ELF-1 (cell line): ENCODE data around the gene HMCN2.

Experiments
- DNase-seq: peaks from one replicate; pipeline ENCODE4 v3.0.0-alpha.2; 2016; ENCODE audit warnings: low read depth, low spot score

HMCN2 gene

GRCh38 chr9:130364619-130365322 lies 99.2 kb downstream of the HMCN2 start:
- peak; percentile 24 for DNase-seq

GRCh38 chr9:130365323-130365721 lies 99.8 kb downstream of the HMCN2 start:
- DNase-seq, result no peak

- DNase-seq, result no peak
Measured at GRCh38 chr9:130366072-130366471, 100.5 kb downstream of the HMCN2 start.

GRCh38 chr9:130366888-130367550 lies 101.5 kb downstream of the HMCN2 start:
- DNase-seq, result no peak

- peak; percentile 41 for DNase-seq
Measured at GRCh38 chr9:130368631-130369103, 103.1 kb downstream of the HMCN2 start.

- DNase-seq, result no peak
Measured at GRCh38 chr9:130370226-130370625, 104.7 kb downstream of the HMCN2 start.

GRCh38 chr9:130371196-130371966 lies 105.8 kb downstream of the HMCN2 start:
- peak; percentile 21 for DNase-seq

GRCh38 chr9:130372057-130372456 lies 106.5 kb downstream of the HMCN2 start:
- DNase-seq, result peak; percentile 47

- DNase-seq, result no peak
Measured at GRCh38 chr9:130373679-130374325, 108.2 kb downstream of the HMCN2 start.

- no peak for DNase-seq
Measured at GRCh38 chr9:130377612-130378011, 112.1 kb downstream of the HMCN2 start.

GRCh38 chr9:130378875-130379648 lies 113.5 kb downstream of the HMCN2 start:
- DNase-seq, result no peak

GRCh38 chr9:130379649-130379970 lies 114.0 kb downstream of the HMCN2 start:
- DNase-seq, result no peak

GRCh38 chr9:130380920-130381469 lies 115.4 kb downstream of the HMCN2 start:
- DNase-seq, result no peak

- no peak for DNase-seq
Measured at GRCh38 chr9:130381660-130382059, 116.1 kb downstream of the HMCN2 start.

- no peak for DNase-seq
Measured at GRCh38 chr9:130382096-130382495, 116.5 kb downstream of the HMCN2 start.

GRCh38 chr9:130382636-130383349 lies 117.2 kb downstream of the HMCN2 start:
- no peak for DNase-seq

GRCh38 chr9:130383350-130383715 lies 117.8 kb downstream of the HMCN2 start:
- no peak for DNase-seq

- DNase-seq, result no peak
Measured at GRCh38 chr9:130383979-130384676, 118.6 kb downstream of the HMCN2 start.

GRCh38 chr9:130385257-130385656 lies 119.7 kb downstream of the HMCN2 start:
- DNase-seq, result no peak

- DNase-seq, result no peak
Measured at GRCh38 chr9:130387398-130387797, 121.8 kb downstream of the HMCN2 start.
